Measurements from ENCODE around the gene NUFIP1.

NUFIP1 gene

DNA sequence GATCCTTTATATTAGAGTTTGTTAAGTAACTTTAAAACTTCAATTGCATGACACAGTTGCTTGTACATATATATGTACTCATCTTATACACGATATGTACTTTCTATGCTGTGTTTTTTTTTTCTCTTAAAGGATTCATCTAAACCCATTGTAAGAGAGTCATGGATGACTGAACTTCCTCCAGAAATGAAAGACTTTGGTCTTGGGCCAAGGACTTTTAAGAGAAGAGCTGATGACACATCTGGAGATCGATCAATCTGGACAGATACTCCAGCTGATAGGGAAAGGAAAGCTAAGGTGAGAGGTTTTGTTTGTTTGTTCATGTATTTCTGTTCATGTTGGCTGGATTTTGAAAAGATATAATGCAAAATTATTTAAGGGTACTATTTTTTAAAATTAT is 26.0 kb upstream of the NUFIP1 start:
- H3K9me3 ChIP-seq (ENCODE audit: insufficient read depth, low read length), result no peaks in the 10 kb centered on the region
- H3K36me3 ChIP-seq (ENCODE audit: insufficient read depth, insufficient read length, low read length), result peaks cover 35% of the 10 kb centered on the region
- no peak overlapping the region for H3K4me3 ChIP-seq (ENCODE audit: insufficient read length, low read depth)
- no peaks in the 10 kb centered on the region for H3K4me1 ChIP-seq (ENCODE audit: insufficient read depth, insufficient read length)
- DNase-seq (ENCODE audit: low read depth, low spot score), result no peak
- TF ChIP-seq SUZ12 (IDR thresholded peaks at IDR 0.05; ENCODE audit: extremely low read depth, insufficient read depth, insufficient read length) (no peak), ZNF274 (IDR thresholded peaks at IDR 0.05; ENCODE audit: low read depth, low read length) (no peak), YY1 (IDR thresholded peaks at IDR 0.05; ENCODE audit: insufficient read depth, insufficient read length) (no peak)
- H3K9ac ChIP-seq (ENCODE audit: insufficient read length, low read depth), result no peak overlapping the region
- no peaks in the 10 kb centered on the region for H3K27me3 ChIP-seq (ENCODE audit: insufficient read depth, insufficient read length)

GRCh38 chr13:45011198-45011597 is 21.9 kb upstream of the NUFIP1 start:
- TF ChIP-seq YY1 (IDR thresholded peaks at IDR 0.05; ENCODE audit: insufficient read depth, insufficient read length), result no peak
- no peak for TF ChIP-seq SUZ12 (IDR thresholded peaks at IDR 0.05; ENCODE audit: extremely low read depth, insufficient read depth, insufficient read length)
- no peak for TF ChIP-seq ZNF274 (IDR thresholded peaks at IDR 0.05; ENCODE audit: low read depth, low read length)
- DNase-seq (ENCODE audit: low read depth, low spot score), result no peak
- Histone ChIP-seq H3K9ac (ENCODE audit: insufficient read length, low read depth) (no peak overlapping the region), H3K36me3 (ENCODE audit: insufficient read depth, insufficient read length, low read length) (peaks cover 43% of the 10 kb centered on the region), H3K4me1 (ENCODE audit: insufficient read depth, insufficient read length) (no peaks in the 10 kb centered on the region), H3K9me3 (ENCODE audit: insufficient read depth, low read length) (no peaks in the 10 kb centered on the region), H3K4me3 (ENCODE audit: insufficient read length, low read depth) (no peak overlapping the region), H3K27me3 (ENCODE audit: insufficient read depth, insufficient read length) (no peaks in the 10 kb centered on the region)

GRCh38 chr13:45007823-45008222 is 18.6 kb upstream of the NUFIP1 start:
- TF ChIP-seq ZNF274 (IDR thresholded peaks at IDR 0.05; ENCODE audit: low read depth, low read length), result no peak
- no peak for TF ChIP-seq SUZ12 (IDR thresholded peaks at IDR 0.05; ENCODE audit: extremely low read depth, insufficient read depth, insufficient read length)
- TF ChIP-seq YY1 (IDR thresholded peaks at IDR 0.05; ENCODE audit: insufficient read depth, insufficient read length), result no peak
- H3K4me3 ChIP-seq (ENCODE audit: insufficient read length, low read depth), result no peak overlapping the region
- no peak overlapping the region for H3K9ac ChIP-seq (ENCODE audit: insufficient read length, low read depth)
- peaks cover 41% of the 10 kb centered on the region for H3K36me3 ChIP-seq (ENCODE audit: insufficient read depth, insufficient read length, low read length)
- H3K4me1 ChIP-seq (ENCODE audit: insufficient read depth, insufficient read length), result no peaks in the 10 kb centered on the region
- H3K27me3 ChIP-seq (ENCODE audit: insufficient read depth, insufficient read length), result no peaks in the 10 kb centered on the region
- no peak for DNase-seq (ENCODE audit: low read depth, low spot score)
- H3K9me3 ChIP-seq (ENCODE audit: insufficient read depth, low read length), result no peaks in the 10 kb centered on the region

- Histone ChIP-seq H3K4me3 (ENCODE audit: insufficient read length, low read depth) (no peak overlapping the region), H3K9ac (ENCODE audit: insufficient read length, low read depth) (no peak overlapping the region), H3K9me3 (ENCODE audit: insufficient read depth, low read length) (no peaks in the 10 kb centered on the region), H3K27me3 (ENCODE audit: insufficient read depth, insufficient read length) (no peaks in the 10 kb centered on the region), H3K4me1 (ENCODE audit: insufficient read depth, insufficient read length) (no peaks in the 10 kb centered on the region), H3K36me3 (ENCODE audit: insufficient read depth, insufficient read length, low read length) (peaks cover 46% of the 10 kb centered on the region)
- DNase-seq (ENCODE audit: low read depth, low spot score), result no peak
- no peak for TF ChIP-seq YY1 (IDR thresholded peaks at IDR 0.05; ENCODE audit: insufficient read depth, insufficient read length)
- TF ChIP-seq ZNF274 (IDR thresholded peaks at IDR 0.05; ENCODE audit: low read depth, low read length), result no peak
- no peak for TF ChIP-seq SUZ12 (IDR thresholded peaks at IDR 0.05; ENCODE audit: extremely low read depth, insufficient read depth, insufficient read length)
These were observed 18.0 kb upstream of the NUFIP1 start for GRCh38 chr13:45007225-45007624.

- no peak overlapping the region for H3K9ac ChIP-seq (ENCODE audit: insufficient read length, low read depth)
- no peaks in the 10 kb centered on the region for H3K27me3 ChIP-seq (ENCODE audit: insufficient read depth, insufficient read length)
- no peak for DNase-seq (ENCODE audit: low read depth, low spot score)
- H3K4me3 ChIP-seq (ENCODE audit: insufficient read length, low read depth), result no peak overlapping the region
- H3K4me1 ChIP-seq (ENCODE audit: insufficient read depth, insufficient read length), result no peaks in the 10 kb centered on the region
- H3K36me3 ChIP-seq (ENCODE audit: insufficient read depth, insufficient read length, low read length), result peaks cover 35% of the 10 kb centered on the region
- H3K9me3 ChIP-seq (ENCODE audit: insufficient read depth, low read length), result no peaks in the 10 kb centered on the region
- TF ChIP-seq SUZ12 (IDR thresholded peaks at IDR 0.05; ENCODE audit: extremely low read depth, insufficient read depth, insufficient read length) (no peak), YY1 (IDR thresholded peaks at IDR 0.05; ENCODE audit: insufficient read depth, insufficient read length) (no peak), ZNF274 (IDR thresholded peaks at IDR 0.05; ENCODE audit: low read depth, low read length) (no peak)
These were observed 14.8 kb upstream of the NUFIP1 start for GRCh38 chr13:45004096-45004495.

DNA sequence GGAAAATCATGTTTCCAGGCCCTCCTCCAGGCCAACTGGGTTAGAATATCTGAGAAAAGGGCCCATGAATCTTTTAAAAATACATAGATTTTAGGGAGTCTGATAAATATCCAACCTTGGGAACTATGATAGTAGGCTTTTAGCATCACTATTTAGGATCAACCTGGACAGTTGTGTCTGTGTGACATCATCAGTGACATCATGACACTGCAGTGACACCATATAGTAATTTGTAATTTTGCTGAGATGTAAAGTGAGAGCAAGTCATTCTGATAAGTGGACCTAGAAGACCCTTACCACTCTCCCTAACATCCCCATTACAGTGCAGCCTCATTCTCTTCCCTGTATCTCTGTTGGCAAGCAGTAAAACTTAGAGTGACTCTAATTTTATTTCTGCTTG is 14.1 kb upstream of the NUFIP1 start:
- no peaks in the 10 kb centered on the region for H3K9me3 ChIP-seq (ENCODE audit: insufficient read depth, low read length)
- TF ChIP-seq ZNF274 (IDR thresholded peaks at IDR 0.05; ENCODE audit: low read depth, low read length), result no peak
- H3K4me1 ChIP-seq (ENCODE audit: insufficient read depth, insufficient read length), result no peaks in the 10 kb centered on the region
- no peak overlapping the region for H3K9ac ChIP-seq (ENCODE audit: insufficient read length, low read depth)
- no peak for DNase-seq (ENCODE audit: low read depth, low spot score)
- H3K27me3 ChIP-seq (ENCODE audit: insufficient read depth, insufficient read length), result no peaks in the 10 kb centered on the region
- no peak overlapping the region for H3K4me3 ChIP-seq (ENCODE audit: insufficient read length, low read depth)
- H3K36me3 ChIP-seq (ENCODE audit: insufficient read depth, insufficient read length, low read length), result peaks cover 32% of the 10 kb centered on the region

DNA sequence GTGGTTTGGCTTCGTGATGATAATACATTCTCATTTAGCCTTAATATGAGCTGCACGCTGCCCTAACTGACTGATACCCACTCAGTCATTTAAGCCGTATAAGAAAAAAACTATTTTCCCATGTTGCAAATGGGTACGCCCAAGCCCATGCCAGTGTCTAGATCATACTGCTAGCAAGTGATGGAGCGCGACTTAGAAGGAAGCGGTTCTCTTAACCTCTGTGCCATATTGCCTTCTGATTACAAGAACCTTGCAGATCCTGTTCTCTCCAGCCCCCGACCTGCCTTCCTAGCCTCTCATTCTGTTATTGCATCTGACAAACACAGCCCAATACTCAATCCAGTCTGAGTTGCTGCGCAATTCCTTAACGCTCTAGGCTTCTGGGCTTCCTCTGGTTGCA is 670 bp upstream of the NUFIP1 start:
- TF ChIP-seq YY1 (IDR thresholded peaks at IDR 0.05; ENCODE audit: insufficient read depth, insufficient read length), result no peak
- no peak for TF ChIP-seq ZNF274 (IDR thresholded peaks at IDR 0.05; ENCODE audit: low read depth, low read length)
- no peak for TF ChIP-seq SUZ12 (IDR thresholded peaks at IDR 0.05; ENCODE audit: extremely low read depth, insufficient read depth, insufficient read length)
- H3K9me3 ChIP-seq (ENCODE audit: insufficient read depth, low read length), result no peaks in the 10 kb centered on the region
- H3K4me1 ChIP-seq (ENCODE audit: insufficient read depth, insufficient read length), result no peaks in the 10 kb centered on the region
- no peaks in the 10 kb centered on the region for H3K27me3 ChIP-seq (ENCODE audit: insufficient read depth, insufficient read length)
- peak overlapping the region; percentile 88 for H3K9ac ChIP-seq (ENCODE audit: insufficient read length, low read depth)
- H3K36me3 ChIP-seq (ENCODE audit: insufficient read depth, insufficient read length, low read length), result peaks cover 21% of the 10 kb centered on the region
- DNase-seq (ENCODE audit: low read depth, low spot score), result no peak
- peak overlapping the region; percentile 92 for H3K4me3 ChIP-seq (ENCODE audit: insufficient read length, low read depth)

DNA sequence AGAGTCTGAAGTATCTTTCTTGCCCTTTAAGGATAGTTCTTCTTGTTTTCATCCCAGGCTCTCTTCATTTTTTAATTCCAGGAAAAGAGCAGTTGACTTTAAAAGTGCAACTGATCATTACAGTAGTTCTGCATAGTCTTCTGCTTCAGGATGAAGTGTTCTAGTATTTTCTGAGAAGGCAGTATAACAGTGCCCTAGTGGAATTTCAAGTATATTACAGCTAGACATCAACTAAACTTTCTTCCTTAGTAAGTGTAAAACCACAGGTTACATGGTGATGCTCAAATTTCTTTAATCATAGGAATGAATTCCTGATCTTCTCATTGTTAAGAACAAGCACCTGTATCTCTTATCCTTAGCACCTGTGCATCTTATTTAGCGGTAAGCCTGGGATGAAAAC is 10.9 kb downstream of the NUFIP1 start:
- Histone ChIP-seq H3K27me3 (ENCODE audit: insufficient read depth, insufficient read length) (no peaks in the 10 kb centered on the region), H3K4me1 (ENCODE audit: insufficient read depth, insufficient read length) (no peaks in the 10 kb centered on the region), H3K36me3 (ENCODE audit: insufficient read depth, insufficient read length, low read length) (peaks cover 59% of the 10 kb centered on the region), H3K9me3 (ENCODE audit: insufficient read depth, low read length) (no peaks in the 10 kb centered on the region), H3K9ac (ENCODE audit: insufficient read length, low read depth) (no peak overlapping the region), H3K4me3 (ENCODE audit: insufficient read length, low read depth) (no peak overlapping the region)
- DNase-seq (ENCODE audit: low read depth, low spot score), result no peak
- TF ChIP-seq SUZ12 (IDR thresholded peaks at IDR 0.05; ENCODE audit: extremely low read depth, insufficient read depth, insufficient read length), result no peak
- TF ChIP-seq ZNF274 (IDR thresholded peaks at IDR 0.05; ENCODE audit: low read depth, low read length), result no peak
- no peak for TF ChIP-seq YY1 (IDR thresholded peaks at IDR 0.05; ENCODE audit: insufficient read depth, insufficient read length)

Measured in NT2/D1 (cell line).